Jurkat, Clone E6-1 (cell line): ENCODE data around the gene PCDHA10. TPM values are rescaled to one million over a fixed set of nuclear protein-coding genes. Genes with fewer than 3 reads are reported as not detected.
"Not testable (repeated sequence)": the region's sequence is repeated elsewhere in the genome, so short reads cannot be mapped to it uniquely, and the experiment has no call there.

ENCODE experiments used
- DNase-seq: peaks from one replicate; pipeline ENCODE4 v3.0.0-alpha.2; 2011; ENCODE audit warnings: low read depth, low spot score
- H3K4me3 ChIP-seq: 2 replicates; pipeline ENCODE4 v1.5.1; 2011; ENCODE audit warnings: mild to moderate bottlenecking, low read length, control low read depth, moderate library complexity
- polyA plus RNA-seq: library from polyadenylated mRNA; unstranded; fragments of >200 nt; gene quantifications from one replicate; pipeline ENCODE4 v1.2.1, GENCODE V29; 2012; ENCODE audit warnings: missing spikeins; ENCODE audit not compliant: insufficient read length, insufficient read depth

PCDHA10 gene, protein sequence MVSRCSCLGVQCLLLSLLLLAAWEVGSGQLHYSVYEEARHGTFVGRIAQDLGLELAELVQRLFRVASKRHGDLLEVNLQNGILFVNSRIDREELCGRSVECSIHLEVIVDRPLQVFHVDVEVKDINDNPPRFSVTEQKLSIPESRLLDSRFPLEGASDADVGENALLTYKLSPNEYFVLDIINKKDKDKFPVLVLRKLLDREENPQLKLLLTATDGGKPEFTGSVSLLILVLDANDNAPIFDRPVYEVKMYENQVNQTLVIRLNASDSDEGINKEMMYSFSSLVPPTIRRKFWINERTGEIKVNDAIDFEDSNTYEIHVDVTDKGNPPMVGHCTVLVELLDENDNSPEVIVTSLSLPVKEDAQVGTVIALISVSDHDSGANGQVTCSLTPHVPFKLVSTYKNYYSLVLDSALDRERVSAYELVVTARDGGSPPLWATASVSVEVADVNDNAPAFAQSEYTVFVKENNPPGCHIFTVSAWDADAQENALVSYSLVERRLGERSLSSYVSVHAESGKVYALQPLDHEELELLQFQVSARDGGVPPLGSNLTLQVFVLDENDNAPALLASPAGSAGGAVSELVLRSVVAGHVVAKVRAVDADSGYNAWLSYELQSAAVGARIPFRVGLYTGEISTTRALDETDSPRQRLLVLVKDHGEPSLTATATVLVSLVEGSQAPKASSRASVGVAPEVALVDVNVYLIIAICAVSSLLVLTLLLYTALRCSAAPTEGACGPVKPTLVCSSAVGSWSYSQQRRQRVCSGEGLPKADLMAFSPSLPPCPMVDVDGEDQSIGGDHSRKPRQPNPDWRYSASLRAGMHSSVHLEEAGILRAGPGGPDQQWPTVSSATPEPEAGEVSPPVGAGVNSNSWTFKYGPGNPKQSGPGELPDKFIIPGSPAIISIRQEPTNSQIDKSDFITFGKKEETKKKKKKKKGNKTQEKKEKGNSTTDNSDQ
- polyA plus RNA-seq = not detected

DNA sequence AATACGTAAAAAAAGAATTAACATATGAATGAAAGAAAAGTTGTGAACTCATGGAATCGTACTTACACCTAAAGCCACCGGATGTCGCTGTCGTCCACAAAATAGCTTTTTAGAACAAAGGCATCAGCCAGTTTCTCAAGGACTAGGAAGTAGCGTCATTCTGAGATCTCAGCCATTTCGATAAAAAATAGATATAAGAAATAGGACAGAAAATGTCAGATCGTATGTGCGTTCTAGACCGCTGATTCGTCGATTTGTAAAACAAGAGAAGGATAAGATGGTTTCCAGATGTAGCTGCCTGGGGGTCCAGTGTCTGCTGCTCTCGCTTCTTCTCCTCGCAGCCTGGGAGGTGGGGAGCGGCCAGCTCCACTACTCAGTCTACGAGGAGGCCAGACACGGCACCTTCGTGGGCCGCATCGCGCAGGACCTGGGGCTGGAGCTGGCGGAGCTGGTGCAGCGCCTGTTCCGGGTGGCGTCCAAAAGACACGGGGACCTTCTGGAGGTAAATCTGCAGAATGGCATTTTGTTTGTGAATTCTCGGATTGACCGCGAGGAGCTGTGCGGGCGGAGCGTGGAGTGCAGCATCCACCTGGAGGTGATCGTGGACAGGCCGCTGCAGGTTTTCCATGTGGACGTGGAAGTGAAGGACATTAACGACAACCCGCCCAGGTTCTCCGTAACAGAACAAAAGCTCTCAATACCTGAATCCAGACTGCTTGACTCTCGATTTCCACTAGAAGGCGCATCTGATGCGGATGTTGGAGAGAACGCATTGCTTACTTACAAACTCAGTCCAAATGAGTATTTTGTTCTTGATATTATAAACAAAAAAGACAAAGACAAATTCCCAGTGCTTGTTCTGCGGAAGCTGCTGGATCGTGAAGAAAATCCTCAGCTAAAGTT is at the start of gene PCDHA10:
Gene PCDHA10 (plus strand): TSS at position 126 of the 903 bp plus-strand sequence. CDS start 152 bp downstream, at position 278.
- H3K4me3 ChIP-seq = no peak within 1 kb of the TSS
- DNase-seq = peak; percentile 9

DNA sequence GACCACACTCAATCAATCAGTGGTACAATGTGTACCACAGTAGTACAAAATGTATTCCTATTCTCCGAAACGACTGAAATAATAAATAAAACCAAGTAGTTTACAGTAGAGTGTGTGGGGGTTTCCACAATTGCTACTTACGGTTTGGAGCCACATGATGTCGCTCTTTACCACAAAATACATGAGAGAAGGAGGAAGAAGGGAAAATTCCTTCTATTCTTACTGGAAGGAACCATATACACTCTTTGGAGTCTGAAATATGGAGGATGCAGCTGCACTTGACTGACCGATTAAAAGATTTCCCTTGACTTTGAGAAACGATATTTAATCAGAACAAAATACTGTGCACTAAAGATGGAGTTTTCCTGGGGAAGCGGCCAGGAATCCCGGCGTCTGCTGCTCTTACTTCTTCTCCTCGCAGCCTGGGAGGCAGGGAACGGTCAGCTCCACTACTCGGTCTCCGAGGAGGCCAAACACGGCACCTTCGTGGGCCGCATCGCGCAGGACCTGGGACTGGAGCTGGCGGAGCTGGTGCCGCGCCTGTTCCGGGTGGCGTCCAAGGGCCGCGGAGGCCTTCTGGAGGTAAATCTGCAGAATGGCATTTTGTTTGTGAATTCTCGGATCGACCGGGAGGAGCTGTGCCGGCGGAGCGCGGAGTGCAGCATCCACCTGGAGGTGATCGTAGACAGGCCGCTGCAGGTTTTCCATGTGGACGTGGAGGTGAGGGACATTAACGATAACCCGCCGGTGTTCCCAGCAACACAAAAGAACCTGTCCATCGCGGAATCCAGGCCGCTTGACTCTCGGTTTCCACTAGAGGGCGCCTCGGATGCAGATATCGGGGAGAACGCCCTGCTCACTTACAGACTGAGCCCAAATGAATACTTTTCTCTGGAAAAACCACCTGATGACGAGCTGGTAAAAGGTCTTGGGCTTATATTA is 48.6 kb upstream of the PCDHA10 start, which contains the start of gene PCDHA4:
Gene PCDHA4 (plus strand): TSS at position 235 of the 942 bp plus-strand sequence.
- DNase-seq = no peak
- no peak within 1 kb of the TSS for H3K4me3 ChIP-seq

DNA sequence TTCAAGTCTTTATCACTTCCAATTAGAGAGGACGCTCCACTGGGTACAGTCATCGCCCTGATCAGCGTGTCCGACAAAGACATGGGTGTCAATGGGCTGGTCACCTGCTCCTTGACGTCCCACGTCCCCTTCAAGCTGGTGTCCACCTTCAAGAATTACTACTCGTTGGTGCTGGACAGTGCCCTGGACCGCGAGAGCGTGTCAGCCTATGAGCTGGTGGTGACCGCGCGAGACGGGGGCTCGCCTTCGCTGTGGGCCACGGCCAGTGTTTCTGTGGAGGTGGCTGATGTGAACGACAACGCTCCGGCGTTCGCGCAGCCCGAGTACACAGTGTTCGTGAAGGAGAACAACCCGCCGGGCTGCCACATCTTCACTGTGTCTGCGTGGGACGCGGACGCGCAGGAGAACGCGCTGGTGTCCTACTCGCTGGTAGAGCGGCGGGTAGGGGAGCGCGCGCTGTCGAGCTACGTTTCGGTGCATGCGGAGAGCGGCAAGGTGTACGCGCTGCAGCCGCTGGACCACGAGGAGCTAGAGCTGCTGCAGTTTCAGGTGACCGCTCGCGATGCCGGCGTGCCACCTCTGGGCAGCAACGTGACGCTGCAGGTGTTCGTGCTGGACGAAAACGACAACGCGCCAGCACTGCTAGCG is 47.3 kb upstream of the PCDHA10 start:
- not testable (repeated sequence) for H3K4me3 ChIP-seq, DNase-seq

DNA sequence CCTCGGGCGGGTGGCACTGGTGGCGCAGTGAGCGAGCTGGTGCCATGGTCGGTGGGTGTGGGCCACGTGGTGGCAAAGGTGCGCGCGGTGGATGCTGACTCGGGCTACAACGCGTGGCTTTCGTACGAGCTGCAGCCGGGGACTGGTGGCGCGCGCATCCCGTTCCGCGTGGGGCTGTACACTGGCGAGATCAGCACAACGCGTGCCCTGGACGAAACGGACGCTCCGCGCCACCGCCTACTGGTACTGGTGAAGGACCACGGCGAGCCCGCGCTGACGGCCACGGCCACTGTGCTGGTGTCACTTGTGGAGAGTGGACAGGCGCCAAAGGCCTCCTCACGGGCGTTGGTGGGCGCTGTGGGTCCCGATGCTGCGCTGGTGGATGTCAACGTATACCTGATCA is 46.8 kb upstream of the PCDHA10 start:
- no peak for DNase-seq
- H3K4me3 ChIP-seq = no peak overlapping the region

DNA sequence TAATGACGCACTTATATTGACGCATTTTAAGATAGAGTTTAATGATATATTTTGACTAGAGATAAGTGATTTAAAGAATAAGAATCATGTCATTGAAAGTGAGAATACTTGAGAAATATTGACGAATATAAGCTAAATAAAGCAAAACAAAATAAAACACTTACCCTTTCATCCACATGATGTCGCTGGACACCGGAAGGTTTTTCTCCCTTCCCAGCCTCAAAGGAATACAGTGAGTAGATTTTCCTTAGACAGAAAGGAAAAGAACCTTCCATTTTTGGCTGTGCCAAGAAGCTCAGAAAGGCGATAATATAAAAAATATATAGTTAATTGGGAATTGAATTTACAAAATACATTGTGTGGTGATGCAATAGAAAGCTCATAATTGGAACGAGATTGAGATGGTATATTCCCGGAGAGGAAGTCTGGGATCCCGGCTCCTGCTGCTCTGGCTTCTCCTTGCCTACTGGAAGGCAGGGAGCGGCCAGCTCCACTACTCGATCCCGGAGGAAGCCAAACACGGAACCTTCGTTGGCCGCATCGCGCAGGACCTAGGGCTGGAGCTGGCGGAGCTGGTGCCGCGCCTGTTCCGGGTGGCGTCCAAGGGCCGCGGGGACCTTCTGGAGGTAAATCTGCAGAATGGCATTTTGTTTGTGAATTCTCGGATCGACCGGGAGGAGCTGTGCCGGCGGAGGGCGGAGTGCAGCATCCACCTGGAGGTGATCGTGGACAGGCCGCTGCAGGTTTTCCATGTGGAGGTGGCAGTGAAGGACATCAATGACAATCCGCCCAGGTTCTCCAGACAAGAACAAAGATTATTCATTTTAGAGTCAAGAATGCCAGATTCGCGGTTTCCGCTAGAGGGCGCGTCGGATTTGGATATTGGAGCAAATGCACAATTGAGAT is 34.1 kb upstream of the PCDHA10 start, which contains the start of gene PCDHA5:
Gene PCDHA5 (plus strand): TSS at position 239 of the 906 bp plus-strand sequence.
- peak; percentile 37 for DNase-seq
- H3K4me3 ChIP-seq = no peak within 1 kb of the TSS

- H3K4me3 ChIP-seq = no peak overlapping the region
- DNase-seq = no peak
Measured at GRCh38 chr5:140822281-140822629, 33.4 kb upstream of the PCDHA10 start.

- DNase-seq, H3K4me3 ChIP-seq: not testable (repeated sequence)
Measured at GRCh38 chr5:140822969-140823368, 32.7 kb upstream of the PCDHA10 start.

- no peak overlapping the region for H3K4me3 ChIP-seq
- no peak for DNase-seq
Measured at GRCh38 chr5:140823475-140823874, 32.2 kb upstream of the PCDHA10 start.

DNA sequence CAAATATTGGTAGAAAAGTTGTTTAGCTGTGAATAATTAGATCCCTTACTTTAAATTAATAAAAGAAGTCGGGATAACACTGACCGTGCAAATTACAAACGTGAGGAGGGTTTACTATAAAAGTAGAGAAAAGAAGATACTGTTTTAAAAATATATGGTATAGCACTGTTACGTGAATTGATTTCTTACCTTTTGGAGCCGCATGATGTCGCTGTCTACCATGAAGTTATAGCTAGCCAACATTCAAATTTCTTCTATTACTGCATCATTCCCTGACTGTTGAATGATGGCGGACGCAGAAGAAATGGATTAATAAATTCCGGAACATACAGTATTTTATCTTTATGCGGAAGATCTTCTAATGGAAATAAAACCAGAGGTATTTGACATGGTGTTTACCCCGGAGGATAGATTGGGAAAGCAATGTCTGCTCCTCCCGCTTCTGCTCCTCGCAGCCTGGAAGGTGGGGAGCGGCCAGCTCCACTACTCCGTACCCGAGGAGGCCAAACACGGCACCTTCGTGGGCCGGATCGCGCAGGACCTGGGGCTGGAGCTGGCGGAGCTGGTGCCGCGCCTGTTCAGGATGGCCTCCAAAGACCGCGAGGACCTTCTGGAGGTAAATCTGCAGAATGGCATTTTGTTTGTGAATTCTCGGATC is 27.9 kb upstream of the PCDHA10 start, which contains the start of gene PCDHA6:
Gene PCDHA6 (plus strand): TSS at position 257 of the 658 bp plus-strand sequence. CDS start 132 bp downstream, at position 389.
- no peak for DNase-seq
- no peak within 1 kb of the TSS for H3K4me3 ChIP-seq

- no peak overlapping the region for H3K4me3 ChIP-seq
Measured at GRCh38 chr5:140828362-140828737, 27.3 kb upstream of the PCDHA10 start.

GRCh38 chr5:140829511-140830501 is 25.9 kb upstream of the PCDHA10 start:
- DNase-seq, H3K4me3 ChIP-seq: not testable (repeated sequence)

More at GRCh38 chr5:140828362-140828737, 27.3 kb upstream of the PCDHA10 start:
- no peak for DNase-seq

GRCh38 chr5:140833993-140834392 is 21.7 kb upstream of the PCDHA10 start, which contains the start of gene PCDHA7:
TSS of gene PCDHA7 (plus strand) at chr5:140834269. CDS start at chr5:140834384, 115 bp downstream.
- DNase-seq = no peak
- no peak within 1 kb of the TSS for H3K4me3 ChIP-seq

DNA sequence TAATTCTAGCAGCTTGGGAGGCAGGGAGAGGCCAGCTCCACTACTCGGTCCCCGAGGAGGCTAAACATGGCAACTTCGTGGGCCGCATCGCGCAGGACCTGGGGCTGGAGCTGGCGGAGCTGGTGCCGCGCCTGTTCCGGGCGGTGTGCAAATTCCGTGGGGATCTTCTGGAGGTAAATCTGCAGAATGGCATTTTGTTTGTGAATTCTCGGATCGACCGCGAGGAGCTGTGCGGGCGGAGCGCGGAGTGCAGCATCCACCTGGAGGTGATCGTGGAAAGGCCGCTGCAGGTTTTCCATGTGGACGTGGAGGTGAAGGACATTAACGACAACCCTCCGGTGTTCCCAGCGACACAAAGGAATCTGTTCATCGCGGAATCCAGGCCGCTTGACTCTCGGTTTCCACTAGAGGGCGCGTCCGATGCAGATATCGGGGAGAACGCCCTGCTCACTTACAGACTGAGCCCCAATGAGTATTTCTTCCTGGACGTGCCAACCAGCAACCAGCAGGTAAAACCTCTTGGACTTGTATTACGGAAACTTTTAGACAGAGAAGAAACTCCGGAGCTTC is 21.2 kb upstream of the PCDHA10 start:
- not testable (repeated sequence) for DNase-seq, H3K4me3 ChIP-seq
